Large intestine (tissue), 3 donors: ENCODE results near the gene HSDL1. TPM values are rescaled to one million over a fixed set of nuclear protein-coding genes. Genes with fewer than 3 reads are reported as not detected.

Experiments used
- DNase-seq, 2 donors: peaks; one replicate each; pipeline versions ENCODE4 v3.0.0 to v3.0.0-alpha.2; 2013
- H3K27ac ChIP-seq: one replicate; pipeline ENCODE4 v1.5.1; 2013; ENCODE audit warnings: low read length
- H3K27me3 ChIP-seq: 2 replicates; pipeline ENCODE4 v1.6.1; 2013; ENCODE audit warnings: low read length; ENCODE audit not compliant: control insufficient read depth, insufficient read depth
- H3K36me3 ChIP-seq: 2 replicates; pipeline ENCODE4 v1.6.1; 2013; ENCODE audit warnings: low read length; ENCODE audit not compliant: control insufficient read depth, insufficient read depth
- H3K4me1 ChIP-seq: one replicate; pipeline ENCODE4 v1.6.1; 2013; ENCODE audit warnings: low read length; ENCODE audit not compliant: control insufficient read depth, insufficient read depth
- H3K4me3 ChIP-seq: one replicate; pipeline ENCODE4 v1.5.1; 2013; ENCODE audit warnings: low read length
- H3K9me3 ChIP-seq: one replicate; pipeline ENCODE4 v1.6.1; 2013; ENCODE audit warnings: mild to moderate bottlenecking, low read depth, low read length, moderate library complexity; ENCODE audit not compliant: control insufficient read depth
- WGBS: methylation state at CpG from one replicate; pipeline ENCODE4 v1.1.5; 2013; ENCODE audit warnings: low lambda C conversion rate; ENCODE audit not compliant: insufficient coverage; 5-methylcytosine and 5-hydroxymethylcytosine counted together
- polyA plus RNA-seq: library from polyadenylated mRNA; unstranded; fragments of 120-200 nt; gene quantifications from one replicate; pipeline ENCODE4 v1.2.1, GENCODE V29; 2013

The HSDL1 gene
- polyA plus RNA-seq, 1 donor: 19.3 TPM

DNA sequence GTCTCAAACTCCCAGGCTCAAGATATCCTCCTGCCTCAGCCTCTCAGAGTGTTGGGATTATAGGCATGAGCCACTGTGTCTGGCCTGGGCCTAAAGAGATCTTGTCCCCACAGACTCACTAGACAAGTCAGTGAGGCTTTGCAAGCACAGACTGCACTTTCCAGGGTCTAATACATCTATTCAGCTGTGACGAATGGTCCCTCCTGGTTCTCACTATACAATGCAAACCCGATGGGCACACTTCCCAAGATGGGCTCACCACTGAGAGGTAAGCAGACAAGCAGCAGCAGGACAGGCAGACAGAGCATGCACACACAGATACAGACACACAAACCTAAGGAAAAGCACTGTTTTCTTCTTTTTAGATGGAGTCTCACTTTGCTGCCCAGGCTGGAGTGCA, 37.1 kb downstream of the HSDL1 start:
- Histone ChIP-seq H3K4me1 (no peaks in the 10 kb centered on the region), H3K27me3 (no peaks in the 10 kb centered on the region), H3K4me3 (no peak overlapping the region), H3K36me3 (peaks cover 28% of the 10 kb centered on the region), H3K27ac (no peak overlapping the region), H3K9me3 (no peaks in the 10 kb centered on the region)
- WGBS: no CpG with 5 or more reads among the region's 2 CpGs
- no peak for DNase-seq

DNA sequence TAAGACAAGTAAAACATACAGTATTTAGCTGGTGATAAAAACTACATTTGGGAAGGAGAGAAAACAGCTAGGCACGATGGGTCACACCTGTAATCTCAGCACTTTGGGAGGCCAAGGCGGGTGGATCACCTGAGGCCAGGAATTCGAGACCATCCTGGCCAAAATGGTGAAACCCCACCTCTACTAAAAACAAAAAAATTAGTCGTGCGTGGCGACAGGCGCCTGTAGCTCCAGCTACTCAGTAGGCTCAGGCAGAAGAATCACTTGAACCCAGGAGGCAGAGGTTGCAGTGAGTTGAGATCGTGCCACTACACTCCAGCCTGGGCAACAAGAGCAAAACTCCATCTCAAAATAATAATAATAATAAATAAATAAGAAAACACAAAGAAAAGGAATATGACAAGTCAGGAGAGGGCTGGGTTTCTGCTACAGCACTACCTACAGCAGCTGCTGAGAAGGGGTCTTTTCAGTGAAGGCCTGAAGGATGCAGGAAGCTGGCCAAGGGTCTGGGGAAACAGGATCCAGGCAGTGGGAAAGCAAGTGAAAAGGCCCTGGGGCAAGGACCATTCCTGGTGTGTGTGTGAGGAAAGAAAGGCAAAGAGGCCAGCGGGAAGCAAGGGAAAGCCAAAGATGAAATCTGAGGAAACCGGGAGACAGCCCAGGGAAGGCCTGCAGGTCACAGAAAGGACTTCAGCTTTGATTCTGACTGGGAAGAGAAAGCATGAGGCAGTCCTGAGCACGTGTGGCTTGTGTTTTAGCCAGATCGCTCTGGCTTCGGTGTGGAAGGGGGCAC, 38.8 kb downstream of the HSDL1 start:
- WGBS: 95% methylated on average over 4 of the region's 13 CpGs
- Histone ChIP-seq H3K4me1 (no peaks in the 10 kb centered on the region), H3K27ac (no peak overlapping the region), H3K4me3 (no peak overlapping the region), H3K9me3 (no peaks in the 10 kb centered on the region), H3K36me3 (peaks cover 31% of the 10 kb centered on the region), H3K27me3 (no peaks in the 10 kb centered on the region)
- DNase-seq: no peak

DNA sequence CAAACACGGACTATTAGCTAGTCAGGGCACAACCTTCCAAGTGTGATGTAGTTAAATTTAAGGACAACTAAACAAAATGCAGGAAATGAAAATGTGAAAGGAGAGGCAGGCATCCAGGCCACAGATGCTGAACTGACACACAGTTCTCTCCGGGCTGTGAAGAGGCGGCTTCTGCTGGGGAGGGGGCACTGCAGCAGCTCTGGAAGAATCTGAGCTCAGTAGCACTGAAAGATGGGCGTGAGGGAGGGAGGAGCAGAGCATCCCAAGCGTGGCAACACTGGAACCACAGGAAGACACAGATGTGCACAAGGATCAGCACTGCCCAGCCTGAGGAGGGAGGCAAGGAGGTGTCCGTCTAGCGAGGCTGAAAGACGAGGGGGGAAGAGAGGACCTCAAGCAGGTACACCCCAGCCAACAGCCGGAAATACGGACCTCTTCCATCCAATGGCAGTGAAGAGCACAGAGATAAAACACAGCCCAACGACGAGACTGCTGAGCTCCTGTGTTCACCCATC, 39.6 kb downstream of the HSDL1 start:
- Histone ChIP-seq H3K4me3 (no peak overlapping the region), H3K36me3 (peaks cover 23% of the 10 kb centered on the region), H3K4me1 (no peaks in the 10 kb centered on the region), H3K27me3 (no peaks in the 10 kb centered on the region), H3K27ac (no peak overlapping the region), H3K9me3 (no peaks in the 10 kb centered on the region)
- 90% methylated on average over 2 of the region's 12 CpGs for WGBS
- DNase-seq: no peak

DNA sequence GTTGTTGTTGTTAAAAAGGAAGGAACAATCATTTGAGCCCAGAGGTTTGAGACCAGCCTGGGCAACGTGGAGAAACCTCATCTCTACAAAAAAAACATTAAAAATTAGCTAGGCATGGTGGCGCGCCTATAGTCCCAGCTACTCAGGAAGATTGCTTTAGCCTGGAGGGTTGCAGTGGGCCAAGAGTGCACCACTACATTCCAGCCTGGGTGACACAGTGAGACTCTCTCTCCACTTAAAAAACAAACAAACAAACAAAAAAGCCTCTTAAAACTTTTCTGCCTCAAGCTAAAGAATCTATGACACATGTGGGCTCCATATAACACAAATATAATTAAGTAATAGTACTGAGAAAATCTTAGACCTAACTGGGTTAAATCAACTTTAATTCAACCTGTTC, 40.7 kb downstream of the HSDL1 start:
- Histone ChIP-seq H3K27ac (no peak overlapping the region), H3K4me1 (no peaks in the 10 kb centered on the region), H3K9me3 (no peaks in the 10 kb centered on the region), H3K4me3 (no peak overlapping the region), H3K27me3 (no peaks in the 10 kb centered on the region), H3K36me3 (peaks cover 28% of the 10 kb centered on the region)
- no CpG with 5 or more reads among the region's 3 CpGs for WGBS
- DNase-seq: no peak

DNA sequence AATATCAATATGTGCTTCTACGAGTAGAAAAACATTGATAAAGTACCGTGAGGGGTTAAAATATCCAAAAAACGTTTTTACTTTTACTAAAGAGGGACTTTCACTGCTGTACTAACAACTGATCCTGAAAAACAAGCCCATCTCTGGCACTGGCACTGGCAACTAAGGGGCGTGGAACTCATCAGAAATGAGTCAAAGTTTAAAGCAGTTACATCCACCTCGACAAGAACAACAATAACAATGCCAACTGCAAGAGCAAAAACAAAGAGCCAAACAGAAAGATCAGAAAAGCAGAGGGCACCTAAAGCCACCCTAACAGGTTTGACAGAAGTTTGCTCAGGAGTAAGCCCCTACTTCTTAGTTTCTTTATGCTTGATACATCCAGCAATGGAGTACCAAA, 41.3 kb downstream of the HSDL1 start:
- no peak overlapping the region for H3K27ac ChIP-seq
- DNase-seq: no peak
- H3K4me1 ChIP-seq: no peaks in the 10 kb centered on the region
- no peaks in the 10 kb centered on the region for H3K27me3 ChIP-seq
- H3K9me3 ChIP-seq: no peaks in the 10 kb centered on the region
- peaks cover 28% of the 10 kb centered on the region for H3K36me3 ChIP-seq
- 60% methylated on average over 1 of the region's 5 CpGs for WGBS
- H3K4me3 ChIP-seq: no peak overlapping the region

DNA sequence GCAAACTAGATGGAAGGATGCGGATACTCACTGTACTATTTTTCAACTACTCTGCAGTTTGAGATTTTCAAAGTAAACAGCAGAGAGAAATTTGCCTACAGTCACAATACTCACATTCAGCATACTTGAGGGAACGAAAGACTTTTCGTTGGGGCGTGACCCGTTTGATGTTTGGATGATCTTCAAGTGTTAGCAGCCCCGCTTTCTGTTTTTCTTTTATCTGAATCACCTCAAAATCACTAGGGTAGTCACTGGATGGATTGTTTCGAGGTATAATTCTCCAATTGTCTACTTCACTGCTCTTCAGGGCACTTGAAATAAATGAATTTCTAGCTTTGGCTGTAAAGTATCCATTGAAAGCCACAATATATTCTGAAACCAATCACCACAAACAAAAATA, 46.0 kb downstream of the HSDL1 start:
- no peaks in the 10 kb centered on the region for H3K27me3 ChIP-seq
- no peak for DNase-seq
- H3K4me1 ChIP-seq: no peaks in the 10 kb centered on the region
- WGBS: 100% methylated on average over 4 of the region's 7 CpGs
- H3K27ac ChIP-seq: no peak overlapping the region
- no peaks in the 10 kb centered on the region for H3K9me3 ChIP-seq
- H3K36me3 ChIP-seq: peaks cover 39% of the 10 kb centered on the region
- H3K4me3 ChIP-seq: no peak overlapping the region

DNA sequence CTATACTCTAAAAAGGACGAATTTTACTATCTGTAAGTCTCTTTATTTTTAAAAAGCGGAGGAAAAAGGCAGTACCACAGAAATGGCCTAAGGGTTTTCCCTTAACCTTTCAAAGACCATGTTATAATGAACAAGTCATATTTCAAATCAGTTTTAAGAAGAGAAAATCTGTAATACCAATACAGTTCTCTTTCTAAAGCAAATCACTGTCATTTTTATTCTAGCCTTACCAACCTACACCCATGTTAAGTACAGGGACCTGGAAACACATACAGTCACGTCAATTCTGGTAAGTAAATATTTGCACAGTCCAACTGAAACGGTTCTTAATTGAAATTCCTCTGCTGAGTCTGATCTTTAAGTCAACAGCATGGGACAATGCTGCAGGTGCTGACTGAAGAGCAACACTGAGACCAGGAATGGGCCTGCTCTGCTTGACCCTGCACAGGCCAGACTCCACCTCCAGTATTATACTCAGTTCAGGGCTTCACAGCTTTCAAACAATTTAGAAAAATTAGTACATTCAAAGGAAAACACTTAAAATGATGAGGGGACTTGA, 48.5 kb downstream of the HSDL1 start:
- H3K27me3 ChIP-seq: no peaks in the 10 kb centered on the region
- H3K4me1 ChIP-seq: no peaks in the 10 kb centered on the region
- H3K27ac ChIP-seq: no peak overlapping the region

DNA sequence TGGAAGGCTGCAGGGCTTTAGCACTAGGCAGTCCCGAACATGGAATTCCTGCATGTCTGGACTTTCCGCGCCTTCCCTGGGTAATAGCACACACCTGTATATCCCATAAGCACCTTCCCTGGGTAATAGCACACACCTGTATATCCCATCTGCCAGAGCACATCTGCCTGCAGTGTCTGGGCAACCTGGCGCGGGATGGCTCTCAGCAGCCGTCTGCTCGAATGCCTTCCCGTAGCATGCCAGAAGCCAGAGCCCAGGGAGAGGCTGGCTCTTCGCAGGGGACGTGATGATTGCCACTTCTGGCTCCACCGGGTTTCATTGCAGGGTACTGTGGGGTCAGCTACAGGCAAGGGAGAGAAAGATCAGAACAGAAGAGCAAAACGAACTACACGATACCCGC, 49.5 kb downstream of the HSDL1 start:
- no peak for DNase-seq
- peaks cover 68% of the 10 kb centered on the region for H3K36me3 ChIP-seq
- no CpG with 5 or more reads among the region's 14 CpGs for WGBS
- H3K27ac ChIP-seq: no peak overlapping the region
- H3K4me3 ChIP-seq: no peak overlapping the region
- H3K9me3 ChIP-seq: no peaks in the 10 kb centered on the region
- H3K4me1 ChIP-seq: no peaks in the 10 kb centered on the region
- H3K27me3 ChIP-seq: no peaks in the 10 kb centered on the region

More for the DNA sequence above, 48.5 kb downstream of the HSDL1 start:
- Histone ChIP-seq H3K36me3 (peaks cover 60% of the 10 kb centered on the region), H3K4me3 (no peak overlapping the region), H3K9me3 (no peaks in the 10 kb centered on the region)
- 100% methylated on average over 2 of the region's 4 CpGs for WGBS
- peak in 1 of 2 donors; percentile 56 for DNase-seq

DNA sequence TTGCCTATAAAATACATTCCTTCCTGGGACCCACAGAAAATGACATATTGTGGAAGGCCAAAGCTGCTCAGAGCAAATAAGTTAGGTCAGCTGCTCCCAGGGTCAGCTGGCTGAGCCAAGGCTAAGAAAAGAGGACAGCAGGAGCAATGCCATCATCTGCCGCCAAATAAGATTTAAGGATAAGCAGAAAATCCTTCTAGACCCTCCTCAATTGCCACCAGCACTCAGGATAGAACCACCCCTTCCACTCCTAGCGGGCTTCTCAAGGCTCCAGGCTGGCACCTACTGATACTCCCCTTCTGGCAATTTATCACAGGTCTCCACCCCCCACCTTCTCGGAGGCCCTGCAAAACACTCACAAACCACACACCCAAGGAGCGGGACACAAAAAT, 51.1 kb downstream of the HSDL1 start:
- no CpG with 5 or more reads among the region's 4 CpGs for WGBS
- Histone ChIP-seq H3K36me3 (peaks cover 74% of the 10 kb centered on the region), H3K27me3 (no peaks in the 10 kb centered on the region), H3K27ac (no peak overlapping the region), H3K4me1 (no peaks in the 10 kb centered on the region), H3K4me3 (no peak overlapping the region), H3K9me3 (no peaks in the 10 kb centered on the region)
- DNase-seq: no peak

DNA sequence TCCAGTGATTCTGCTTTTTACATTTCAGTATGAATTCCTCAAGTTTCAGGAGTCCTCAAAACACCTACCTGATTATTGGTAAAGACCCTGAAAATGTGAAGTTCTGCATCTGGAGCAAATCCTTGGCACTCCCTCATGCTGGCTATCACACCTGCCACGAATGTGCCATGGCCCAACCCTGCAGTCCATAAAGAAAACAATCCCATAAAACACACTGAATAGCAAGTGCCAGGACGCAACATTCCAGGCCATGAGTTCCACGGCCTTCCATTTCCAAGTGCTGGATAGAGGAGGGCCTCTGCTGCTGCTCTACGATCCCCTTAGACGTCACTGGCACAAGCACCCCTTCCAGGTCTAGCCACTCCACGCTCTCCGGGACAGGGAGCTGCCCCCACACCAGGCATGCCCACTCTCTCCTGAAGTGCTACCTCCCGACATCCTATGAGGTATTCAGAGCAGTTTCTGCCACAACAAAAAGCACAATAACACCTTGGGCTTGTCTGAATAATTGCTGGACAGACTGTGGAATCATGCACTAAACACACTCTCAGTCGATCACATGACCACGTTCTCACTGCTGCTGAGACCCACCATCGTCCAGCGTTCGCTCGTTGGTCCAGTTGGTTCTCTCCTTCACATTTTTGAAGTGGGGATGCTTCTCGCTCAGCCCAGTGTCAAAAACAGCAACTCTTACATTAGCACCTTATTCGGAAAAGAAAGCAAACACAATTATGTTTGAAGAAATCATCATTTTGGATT, 51.7 kb downstream of the HSDL1 start:
- H3K27me3 ChIP-seq: no peaks in the 10 kb centered on the region
- no CpG with 5 or more reads among the region's 16 CpGs for WGBS
- no peaks in the 10 kb centered on the region for H3K4me1 ChIP-seq
- H3K36me3 ChIP-seq: peaks cover 75% of the 10 kb centered on the region
- no peaks in the 10 kb centered on the region for H3K9me3 ChIP-seq
- no peak overlapping the region for H3K27ac ChIP-seq
- no peak for DNase-seq
- H3K4me3 ChIP-seq: no peak overlapping the region
